GM23338 (cell line): ENCODE data around the gene PPP6R2.

Source experiments
- CREB1 ChIP-seq: fragments of 250-450 bp; sonication (Bioruptor Pico); IDR thresholded peaks from 2 replicates; pipeline ENCODE4 v1.5.0; 2020; ENCODE audit warnings: low read depth, mild to moderate bottlenecking, moderate library complexity
- EZH2 ChIP-seq: fragments of 200-600 bp; sonication (generic); IDR thresholded peaks from one replicate; pipeline ENCODE4 v1.8.0; 2017; ENCODE audit warnings: antibody characterized with exemption, mild to moderate bottlenecking, low read depth; ENCODE audit not compliant: unreplicated experiment
- EZH2phosphoT487 ChIP-seq: fragments of 200-600 bp; sonication (generic); IDR thresholded peaks from one replicate; pipeline ENCODE4 v1.8.1; 2018; ENCODE audit warnings: antibody characterized with exemption; ENCODE audit not compliant: unreplicated experiment
- JUNB ChIP-seq: IDR thresholded peaks from one replicate; pipeline ENCODE4 v1.6.1; 2016; ENCODE audit warnings: antibody characterized with exemption; ENCODE audit not compliant: unreplicated experiment
- NANOG ChIP-seq: IDR thresholded peaks from 2 replicates; pipeline ENCODE4 v1.6.1; 2016; ENCODE audit warnings: antibody characterized with exemption, borderline replicate concordance
- POLR2AphosphoS5 ChIP-seq: IDR thresholded peaks from 2 replicates; pipeline ENCODE4 v1.6.1; 2016; ENCODE audit warnings: antibody characterized with exemption, low read depth
- STAT1 ChIP-seq: IDR thresholded peaks from one replicate; pipeline ENCODE4 v1.6.1; 2016; ENCODE audit warnings: antibody characterized with exemption; ENCODE audit not compliant: unreplicated experiment
- ZNF114 ChIP-seq: fragments of 250-450 bp; sonication (Bioruptor Pico); IDR thresholded peaks from 2 replicates; pipeline ENCODE4 v1.5.0; 2020; ENCODE audit warnings: mild to moderate bottlenecking, moderate library complexity
- ZNF331 ChIP-seq: fragments of 250-450 bp; sonication (Bioruptor Pico); IDR thresholded peaks from 2 replicates; pipeline ENCODE4 v1.5.0; 2020; ENCODE audit warnings: low read depth, mild to moderate bottlenecking, moderate library complexity
- ZNF462 ChIP-seq: fragments of 250-450 bp; sonication (Bioruptor Pico); IDR thresholded peaks from 2 replicates; pipeline ENCODE4 v1.5.0; 2020; ENCODE audit warnings: mild to moderate bottlenecking, moderate library complexity
- TF ChIP-seq, protein P1 (sequence below): IDR thresholded peaks from one replicate; pipeline ENCODE4 v1.6.1; 2018; ENCODE audit warnings: antibody characterized with exemption; ENCODE audit not compliant: unreplicated experiment
- TF ChIP-seq, protein P2 (sequence below), 2 experiments: fragments of 200-600 bp in 1 of 2; sonication (generic) in 1 of 2; conservative IDR thresholded peaks; 2 replicates each; pipeline versions ENCODE4 v1.5.1 to v1.6.1; 2016 to 2017; ENCODE audit warnings: antibody characterized with exemption in 2 of 2, low read depth in 2 of 2, mild to moderate bottlenecking in 2 of 2, moderate library complexity in 1 of 2
- TF ChIP-seq, protein P3 (sequence below): IDR thresholded peaks from 2 replicates; pipeline ENCODE4 v1.6.1; 2016; ENCODE audit warnings: antibody characterized with exemption

GRCh38 chr22:50408311-50408710 is 65.2 kb downstream of the PPP6R2 start:
- TF ChIP-seq, protein P1, sequence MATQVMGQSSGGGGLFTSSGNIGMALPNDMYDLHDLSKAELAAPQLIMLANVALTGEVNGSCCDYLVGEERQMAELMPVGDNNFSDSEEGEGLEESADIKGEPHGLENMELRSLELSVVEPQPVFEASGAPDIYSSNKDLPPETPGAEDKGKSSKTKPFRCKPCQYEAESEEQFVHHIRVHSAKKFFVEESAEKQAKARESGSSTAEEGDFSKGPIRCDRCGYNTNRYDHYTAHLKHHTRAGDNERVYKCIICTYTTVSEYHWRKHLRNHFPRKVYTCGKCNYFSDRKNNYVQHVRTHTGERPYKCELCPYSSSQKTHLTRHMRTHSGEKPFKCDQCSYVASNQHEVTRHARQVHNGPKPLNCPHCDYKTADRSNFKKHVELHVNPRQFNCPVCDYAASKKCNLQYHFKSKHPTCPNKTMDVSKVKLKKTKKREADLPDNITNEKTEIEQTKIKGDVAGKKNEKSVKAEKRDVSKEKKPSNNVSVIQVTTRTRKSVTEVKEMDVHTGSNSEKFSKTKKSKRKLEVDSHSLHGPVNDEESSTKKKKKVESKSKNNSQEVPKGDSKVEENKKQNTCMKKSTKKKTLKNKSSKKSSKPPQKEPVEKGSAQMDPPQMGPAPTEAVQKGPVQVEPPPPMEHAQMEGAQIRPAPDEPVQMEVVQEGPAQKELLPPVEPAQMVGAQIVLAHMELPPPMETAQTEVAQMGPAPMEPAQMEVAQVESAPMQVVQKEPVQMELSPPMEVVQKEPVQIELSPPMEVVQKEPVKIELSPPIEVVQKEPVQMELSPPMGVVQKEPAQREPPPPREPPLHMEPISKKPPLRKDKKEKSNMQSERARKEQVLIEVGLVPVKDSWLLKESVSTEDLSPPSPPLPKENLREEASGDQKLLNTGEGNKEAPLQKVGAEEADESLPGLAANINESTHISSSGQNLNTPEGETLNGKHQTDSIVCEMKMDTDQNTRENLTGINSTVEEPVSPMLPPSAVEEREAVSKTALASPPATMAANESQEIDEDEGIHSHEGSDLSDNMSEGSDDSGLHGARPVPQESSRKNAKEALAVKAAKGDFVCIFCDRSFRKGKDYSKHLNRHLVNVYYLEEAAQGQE, result no peak
- TF ChIP-seq, protein P2, sequence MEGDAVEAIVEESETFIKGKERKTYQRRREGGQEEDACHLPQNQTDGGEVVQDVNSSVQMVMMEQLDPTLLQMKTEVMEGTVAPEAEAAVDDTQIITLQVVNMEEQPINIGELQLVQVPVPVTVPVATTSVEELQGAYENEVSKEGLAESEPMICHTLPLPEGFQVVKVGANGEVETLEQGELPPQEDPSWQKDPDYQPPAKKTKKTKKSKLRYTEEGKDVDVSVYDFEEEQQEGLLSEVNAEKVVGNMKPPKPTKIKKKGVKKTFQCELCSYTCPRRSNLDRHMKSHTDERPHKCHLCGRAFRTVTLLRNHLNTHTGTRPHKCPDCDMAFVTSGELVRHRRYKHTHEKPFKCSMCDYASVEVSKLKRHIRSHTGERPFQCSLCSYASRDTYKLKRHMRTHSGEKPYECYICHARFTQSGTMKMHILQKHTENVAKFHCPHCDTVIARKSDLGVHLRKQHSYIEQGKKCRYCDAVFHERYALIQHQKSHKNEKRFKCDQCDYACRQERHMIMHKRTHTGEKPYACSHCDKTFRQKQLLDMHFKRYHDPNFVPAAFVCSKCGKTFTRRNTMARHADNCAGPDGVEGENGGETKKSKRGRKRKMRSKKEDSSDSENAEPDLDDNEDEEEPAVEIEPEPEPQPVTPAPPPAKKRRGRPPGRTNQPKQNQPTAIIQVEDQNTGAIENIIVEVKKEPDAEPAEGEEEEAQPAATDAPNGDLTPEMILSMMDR (conservative IDR thresholded peaks at IDR 0.05; ENCODE audit: low read depth in 2 of 2), result no peak
- TF ChIP-seq EZH2, result no peak
- no peak for TF ChIP-seq POLR2AphosphoS5
- TF ChIP-seq JUNB, result no peak
- no peak for TF ChIP-seq ZNF462
- TF ChIP-seq CREB1 (CRISPR knock-in tag), result no peak
- TF ChIP-seq EZH2phosphoT487, result no peak
- no peak for TF ChIP-seq NANOG
- TF ChIP-seq, protein P3, sequence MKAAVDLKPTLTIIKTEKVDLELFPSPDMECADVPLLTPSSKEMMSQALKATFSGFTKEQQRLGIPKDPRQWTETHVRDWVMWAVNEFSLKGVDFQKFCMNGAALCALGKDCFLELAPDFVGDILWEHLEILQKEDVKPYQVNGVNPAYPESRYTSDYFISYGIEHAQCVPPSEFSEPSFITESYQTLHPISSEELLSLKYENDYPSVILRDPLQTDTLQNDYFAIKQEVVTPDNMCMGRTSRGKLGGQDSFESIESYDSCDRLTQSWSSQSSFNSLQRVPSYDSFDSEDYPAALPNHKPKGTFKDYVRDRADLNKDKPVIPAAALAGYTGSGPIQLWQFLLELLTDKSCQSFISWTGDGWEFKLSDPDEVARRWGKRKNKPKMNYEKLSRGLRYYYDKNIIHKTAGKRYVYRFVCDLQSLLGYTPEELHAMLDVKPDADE, result no peak
- no peak for TF ChIP-seq ZNF331
- no peak for TF ChIP-seq STAT1
- no peak for TF ChIP-seq ZNF114 (CRISPR knock-in tag)
